Suprapubic skin (tissue), 4 donors: ENCODE results near the gene ZNF502. TPM values are rescaled to one million over a fixed set of nuclear protein-coding genes. Genes with fewer than 3 reads are reported as not detected.
A peak's percentile ranks its signal among the peaks of the same experiment; 100 is the strongest.
"Not testable (repeated sequence)": the region's sequence is repeated elsewhere in the genome, so short reads cannot be mapped to it uniquely, and the experiment has no call there.

Experiments used
- DNase-seq, 2 donors: peaks; one replicate each; pipeline ENCODE4 v3.0.0-alpha.2; 2019; ENCODE audit warnings: low spot score in 2 of 2
- H3K27ac ChIP-seq: fragments of 200-600 bp; sonication (generic); one replicate; pipeline ENCODE4 v1.5.1; 2019
- H3K27me3 ChIP-seq: fragments of 200-600 bp; sonication (generic); one replicate; pipeline ENCODE4 v1.5.1; 2019
- H3K36me3 ChIP-seq: fragments of 200-600 bp; sonication (generic); one replicate; pipeline ENCODE4 v1.5.1; 2019
- H3K4me1 ChIP-seq: fragments of 200-600 bp; sonication (generic); one replicate; pipeline ENCODE4 v1.5.1; 2019
- H3K4me3 ChIP-seq: fragments of 200-600 bp; sonication (generic); one replicate; pipeline ENCODE4 v1.5.1; 2019; ENCODE audit warnings: mild to moderate bottlenecking
- H3K9me3 ChIP-seq: fragments of 200-600 bp; sonication (generic); one replicate; pipeline ENCODE4 v1.5.1; 2019
- CTCF ChIP-seq, 2 donors: fragments of 200-600 bp in 1 of 2; fragments of 450-650 bp in 1 of 2; sonication (generic) in 1 of 2; IDR thresholded peaks; one replicate each; pipeline ENCODE4 v1.5.1; 2016 to 2019; ENCODE audit warnings: antibody characterized with exemption in 2 of 2, mild to moderate bottlenecking in 1 of 2, moderate library complexity in 1 of 2
- EP300 ChIP-seq: sonication (generic); formaldehyde crosslinking; IDR thresholded peaks from one replicate; pipeline ENCODE4 v1.6.1; 2017; ENCODE audit warnings: antibody characterized with exemption
- POLR2A ChIP-seq, 2 donors: fragments of 450-650 bp; IDR thresholded peaks; one replicate each; pipeline ENCODE4 v1.6.1; 2017; ENCODE audit warnings: antibody characterized with exemption in 2 of 2, mild to moderate bottlenecking in 2 of 2, moderate library complexity in 2 of 2
- POLR2AphosphoS5 ChIP-seq, 3 donors: sonication (generic); formaldehyde crosslinking; IDR thresholded peaks; one replicate each; pipeline ENCODE4 v1.6.1; 2017; ENCODE audit warnings: antibody characterized with exemption in 3 of 3
- WGBS: methylation state at CpG from one replicate; pipeline ENCODE4 v1.1.5; 2018; 5-methylcytosine and 5-hydroxymethylcytosine counted together
- total RNA-seq, 4 donors: library from RNA; depleted of rRNA; stranded (reverse); fragments of >200 nt; gene quantifications; one replicate each; pipeline ENCODE4 v1.1.0, GENCODE V29; 2016

Gene ZNF502
- total RNA-seq: 1 to 10 TPM; 3.2 to 5.7 (median 4.6) TPM

GRCh38 chr3:44712455-44713075 is at the start of gene ZNF502:
TSS of gene ZNF502 (plus strand) at chr3:44712660. CDS start at chr3:44720262, 7,602 bp downstream.
- H3K9me3 ChIP-seq: no peaks in the 10 kb centered on the region
- peaks cover 5% of the 10 kb centered on the region for H3K36me3 ChIP-seq
- DNase-seq: peak; percentile 86 to 87
- peaks cover 5% of the 10 kb centered on the region for H3K4me1 ChIP-seq
- no peak for TF ChIP-seq POLR2AphosphoS5 (IDR thresholded peaks at IDR 0.05)
- no peak for TF ChIP-seq EP300
- no peak for TF ChIP-seq POLR2A (IDR thresholded peaks at IDR 0.05)
- peak; percentile 16 to 29 for TF ChIP-seq CTCF (IDR thresholded peaks at IDR 0.05)
- H3K4me3 ChIP-seq: peak within 1 kb of the TSS; percentile 90
- peaks cover 16% of the 10 kb centered on the region for H3K27me3 ChIP-seq
- H3K27ac ChIP-seq: peak within 1 kb of the TSS; percentile 38
- WGBS: under 1% methylated on average over 31 of the region's 36 CpGs

- H3K4me1 ChIP-seq: no peaks in the 10 kb centered on the region
- no peak overlapping the region for H3K27ac ChIP-seq
- TF ChIP-seq EP300 (no peak), POLR2A (IDR thresholded peaks at IDR 0.05) (no peak), POLR2AphosphoS5 (IDR thresholded peaks at IDR 0.05) (no peak), CTCF (IDR thresholded peaks at IDR 0.05) (no peak)
- H3K9me3 ChIP-seq: peaks cover 15% of the 10 kb centered on the region
- WGBS: 95% methylated on average over 3 of the region's 3 CpGs
- DNase-seq: no peak
- H3K36me3 ChIP-seq: peaks cover 12% of the 10 kb centered on the region
- no peak overlapping the region for H3K4me3 ChIP-seq
- no peaks in the 10 kb centered on the region for H3K27me3 ChIP-seq
Observed at GRCh38 chr3:44665173-44665572, 47.3 kb upstream of the ZNF502 start.

GRCh38 chr3:44666346-44666745 is 46.1 kb upstream of the ZNF502 start:
- H3K27ac ChIP-seq: no peak overlapping the region
- WGBS: 88% methylated on average over 4 of the region's 4 CpGs
- H3K4me1 ChIP-seq: no peaks in the 10 kb centered on the region
- no peak for DNase-seq
- TF ChIP-seq CTCF (IDR thresholded peaks at IDR 0.05): no peak
- no peak for TF ChIP-seq EP300
- TF ChIP-seq POLR2AphosphoS5 (IDR thresholded peaks at IDR 0.05): no peak
- no peak for TF ChIP-seq POLR2A (IDR thresholded peaks at IDR 0.05)
- no peak overlapping the region for H3K4me3 ChIP-seq
- H3K27me3 ChIP-seq: no peaks in the 10 kb centered on the region
- peaks cover 15% of the 10 kb centered on the region for H3K9me3 ChIP-seq
- H3K36me3 ChIP-seq: peaks cover under 1% of the 10 kb centered on the region

GRCh38 chr3:44669760-44670159 is 42.7 kb upstream of the ZNF502 start:
- H3K9me3 ChIP-seq: peaks cover 10% of the 10 kb centered on the region
- H3K4me3 ChIP-seq: no peak overlapping the region
- DNase-seq: no peak
- whole genome bisulfite sequencing: 87% methylated on average over 6 of the region's 6 CpGs
- no peaks in the 10 kb centered on the region for H3K4me1 ChIP-seq
- H3K36me3 ChIP-seq: no peaks in the 10 kb centered on the region
- no peak overlapping the region for H3K27ac ChIP-seq
- H3K27me3 ChIP-seq: no peaks in the 10 kb centered on the region
- no peak for TF ChIP-seq POLR2AphosphoS5 (IDR thresholded peaks at IDR 0.05)
- no peak for TF ChIP-seq EP300
- TF ChIP-seq CTCF (IDR thresholded peaks at IDR 0.05): no peak
- no peak for TF ChIP-seq POLR2A (IDR thresholded peaks at IDR 0.05)

GRCh38 chr3:44673466-44673865 is 39.0 kb upstream of the ZNF502 start:
- not testable (repeated sequence) for H3K4me3 ChIP-seq, H3K4me1 ChIP-seq, H3K27me3 ChIP-seq, H3K9me3 ChIP-seq, H3K27ac ChIP-seq, H3K36me3 ChIP-seq, DNase-seq
- WGBS: 91% methylated on average over 8 of the region's 8 CpGs

GRCh38 chr3:44674211-44674610 is 38.2 kb upstream of the ZNF502 start:
- DNase-seq: no peak
- H3K27ac ChIP-seq: no peak overlapping the region
- TF ChIP-seq POLR2AphosphoS5 (IDR thresholded peaks at IDR 0.05): no peak
- TF ChIP-seq CTCF (IDR thresholded peaks at IDR 0.05): no peak
- TF ChIP-seq EP300: no peak
- no peak for TF ChIP-seq POLR2A (IDR thresholded peaks at IDR 0.05)
- no peak overlapping the region for H3K4me3 ChIP-seq
- no peaks in the 10 kb centered on the region for H3K9me3 ChIP-seq
- no peaks in the 10 kb centered on the region for H3K27me3 ChIP-seq
- WGBS: 64% methylated on average over 2 of the region's 2 CpGs
- H3K36me3 ChIP-seq: no peaks in the 10 kb centered on the region
- H3K4me1 ChIP-seq: no peaks in the 10 kb centered on the region
